Mesangial cell (primary cell): ENCODE data around the gene LRRK1. TPM values are rescaled to one million over a fixed set of nuclear protein-coding genes. Genes with fewer than 3 reads are reported as not detected.

Source experiments
- total RNA-seq: library from RNA; depleted of rRNA; stranded (reverse); fragments of >200 nt; gene quantifications from 2 replicates; pipeline ENCODE4 v1.2.3, GENCODE V29; 2015

The LRRK1 gene, protein sequence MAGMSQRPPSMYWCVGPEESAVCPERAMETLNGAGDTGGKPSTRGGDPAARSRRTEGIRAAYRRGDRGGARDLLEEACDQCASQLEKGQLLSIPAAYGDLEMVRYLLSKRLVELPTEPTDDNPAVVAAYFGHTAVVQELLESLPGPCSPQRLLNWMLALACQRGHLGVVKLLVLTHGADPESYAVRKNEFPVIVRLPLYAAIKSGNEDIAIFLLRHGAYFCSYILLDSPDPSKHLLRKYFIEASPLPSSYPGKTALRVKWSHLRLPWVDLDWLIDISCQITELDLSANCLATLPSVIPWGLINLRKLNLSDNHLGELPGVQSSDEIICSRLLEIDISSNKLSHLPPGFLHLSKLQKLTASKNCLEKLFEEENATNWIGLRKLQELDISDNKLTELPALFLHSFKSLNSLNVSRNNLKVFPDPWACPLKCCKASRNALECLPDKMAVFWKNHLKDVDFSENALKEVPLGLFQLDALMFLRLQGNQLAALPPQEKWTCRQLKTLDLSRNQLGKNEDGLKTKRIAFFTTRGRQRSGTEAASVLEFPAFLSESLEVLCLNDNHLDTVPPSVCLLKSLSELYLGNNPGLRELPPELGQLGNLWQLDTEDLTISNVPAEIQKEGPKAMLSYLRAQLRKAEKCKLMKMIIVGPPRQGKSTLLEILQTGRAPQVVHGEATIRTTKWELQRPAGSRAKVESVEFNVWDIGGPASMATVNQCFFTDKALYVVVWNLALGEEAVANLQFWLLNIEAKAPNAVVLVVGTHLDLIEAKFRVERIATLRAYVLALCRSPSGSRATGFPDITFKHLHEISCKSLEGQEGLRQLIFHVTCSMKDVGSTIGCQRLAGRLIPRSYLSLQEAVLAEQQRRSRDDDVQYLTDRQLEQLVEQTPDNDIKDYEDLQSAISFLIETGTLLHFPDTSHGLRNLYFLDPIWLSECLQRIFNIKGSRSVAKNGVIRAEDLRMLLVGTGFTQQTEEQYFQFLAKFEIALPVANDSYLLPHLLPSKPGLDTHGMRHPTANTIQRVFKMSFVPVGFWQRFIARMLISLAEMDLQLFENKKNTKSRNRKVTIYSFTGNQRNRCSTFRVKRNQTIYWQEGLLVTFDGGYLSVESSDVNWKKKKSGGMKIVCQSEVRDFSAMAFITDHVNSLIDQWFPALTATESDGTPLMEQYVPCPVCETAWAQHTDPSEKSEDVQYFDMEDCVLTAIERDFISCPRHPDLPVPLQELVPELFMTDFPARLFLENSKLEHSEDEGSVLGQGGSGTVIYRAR (N-terminal part only)
- total RNA-seq = 11.5 and 13.7 TPM in 2 replicates

DNA sequence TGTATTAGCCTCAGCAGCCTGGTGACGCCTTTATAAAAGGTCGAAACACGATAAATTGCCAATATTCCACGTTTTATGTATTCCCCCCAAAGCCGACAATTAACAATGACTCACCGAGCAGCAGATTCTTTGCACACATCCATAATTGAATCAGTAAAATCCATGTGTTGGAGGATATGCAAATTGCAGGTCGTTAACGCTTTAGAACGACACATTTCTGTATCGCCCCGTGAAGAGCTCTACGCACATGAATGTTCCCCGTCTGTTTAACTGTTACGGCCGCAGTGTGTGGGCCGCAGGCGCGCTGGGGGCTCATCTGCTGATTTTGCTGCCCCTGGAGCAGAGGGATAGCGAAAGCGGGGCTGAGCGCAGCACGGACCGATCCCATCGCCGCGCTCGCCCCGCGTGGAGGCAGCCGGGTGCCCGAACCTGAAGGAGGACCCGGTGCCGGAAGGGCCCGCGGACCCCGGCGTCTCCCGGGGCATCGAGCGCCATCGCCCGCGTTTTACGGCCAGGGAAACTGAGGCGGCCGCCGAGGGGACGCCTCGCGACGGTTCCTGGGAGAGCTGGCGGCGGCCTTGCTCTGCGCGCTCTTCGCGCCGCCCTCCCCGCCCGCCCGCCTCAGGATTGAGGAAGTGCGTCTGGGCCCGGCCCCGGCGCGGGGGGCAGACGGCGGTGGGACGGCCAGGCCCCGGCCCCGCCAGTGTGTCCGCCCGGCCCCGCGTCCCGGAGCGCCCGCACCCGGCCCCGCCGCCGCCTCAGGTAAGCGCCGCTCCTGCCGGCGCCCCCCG, at the start of gene LRRK1:
LRRK1 (plus strand) TSS at position 668 of the 791 bp plus-strand sequence. CDS start 5,276 bp downstream, outside the sequence.

DNA sequence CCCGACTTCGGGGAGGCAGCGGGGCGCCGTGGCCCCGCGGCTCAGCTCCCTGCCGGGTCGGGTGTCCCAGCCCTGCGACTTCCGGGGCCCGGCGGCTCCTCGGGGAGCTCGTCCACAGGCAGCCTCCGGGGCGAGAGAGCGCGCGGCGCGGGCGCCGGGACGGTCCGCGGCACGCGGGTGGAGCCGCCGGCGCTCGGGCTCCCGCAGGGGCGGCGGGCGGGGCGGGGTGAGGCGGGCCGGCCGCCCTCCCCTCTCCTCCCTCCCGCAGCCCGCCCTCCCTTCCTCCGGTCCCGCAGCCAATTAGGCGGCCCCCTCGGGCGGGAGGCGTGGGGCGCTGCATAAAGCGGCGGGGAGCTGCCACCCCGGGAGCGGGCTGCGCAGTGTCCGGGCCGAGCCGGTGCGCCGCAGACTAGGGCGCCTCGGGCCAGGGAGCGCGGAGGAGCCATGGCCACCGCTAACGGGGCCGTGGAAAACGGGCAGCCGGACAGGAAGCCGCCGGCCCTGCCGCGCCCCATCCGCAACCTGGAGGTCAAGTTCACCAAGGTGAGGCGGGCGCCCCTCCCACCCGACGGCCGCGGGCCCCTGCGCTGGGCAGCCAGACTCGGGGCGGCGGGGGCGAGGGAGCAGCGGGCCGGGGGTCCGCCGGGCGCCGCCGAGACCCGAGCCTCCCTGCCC, 39.6 kb upstream of the LRRK1 start, which contains the start of gene ALDH1A3:
ALDH1A3 (plus strand) TSS at position 368 of the 675 bp plus-strand sequence; CDS start at position 445, 77 bp downstream.

Other genes starting within 250 kb of the LRRK1 start
- gene ALDH1A3, start 39.5 kb upstream of the LRRK1 start, total RNA-seq = 18.5 and 19.7 TPM in 2 replicates